DND-41 (cell line): ENCODE measurements around the gene DNMT1.

ENCODE experiments used
- ATAC-seq: fragments of 200-7000 bp; cut with Tn5 transposase; 3 replicates; pipeline ENCODE4 v1.9.1; 2021; ENCODE audit warnings: low read depth; ENCODE audit not compliant: insufficient read depth
- DNase-seq: peaks from one replicate; pipeline ENCODE4 v3.0.0-alpha.2; 2020
- H2AFZ ChIP-seq: 2 replicates; pipeline ENCODE4 v1.6.0; 2012; ENCODE audit warnings: low read depth, low read length
- H3K27ac ChIP-seq: 2 replicates; pipeline ENCODE4 v1.5.1; 2012; ENCODE audit warnings: low read length, inconsistent platforms
- H3K27me3 ChIP-seq: fragments of 200-600 bp; sonication (generic); 2 replicates; pipeline ENCODE4 v1.6.0; 2012; ENCODE audit warnings: low read length, mild to moderate bottlenecking, inconsistent platforms; ENCODE audit not compliant: insufficient read depth, poor library complexity
- H3K36me3 ChIP-seq: 2 replicates; pipeline ENCODE4 v1.5.1; 2012; ENCODE audit warnings: low read length, inconsistent platforms; ENCODE audit not compliant: insufficient read depth
- H3K4me1 ChIP-seq: 2 replicates; pipeline ENCODE4 v1.5.1; 2012; ENCODE audit warnings: mild to moderate bottlenecking, low read length; ENCODE audit not compliant: insufficient read depth
- H3K4me2 ChIP-seq: 2 replicates; pipeline ENCODE4 v1.6.0; 2012; ENCODE audit warnings: mild to moderate bottlenecking, moderate library complexity, low read length, inconsistent platforms; ENCODE audit not compliant: insufficient read depth
- H3K4me3 ChIP-seq, 2 experiments: fragments of 200-600 bp in 1 of 2; shearing (Covaris generic) in 1 of 2; 2 replicates each; pipeline ENCODE4 v1.5.1; 2012 to 2016; ENCODE audit warnings: inconsistent platforms in 2 of 2, low read length in 2 of 2, mild to moderate bottlenecking in 2 of 2, low read depth in 1 of 2, moderate library complexity in 1 of 2
- H3K79me2 ChIP-seq: 2 replicates; pipeline ENCODE4 v1.6.0; 2012; ENCODE audit warnings: low read length, inconsistent platforms; ENCODE audit not compliant: insufficient read depth
- H3K9ac ChIP-seq: 2 replicates; pipeline ENCODE4 v1.6.0; 2012; ENCODE audit warnings: low read depth, mild to moderate bottlenecking, inconsistent platforms, low read length, moderate library complexity
- H3K9me3 ChIP-seq: 2 replicates; pipeline ENCODE4 v1.5.1; 2012; ENCODE audit warnings: low read length, moderate library complexity, mild to moderate bottlenecking, inconsistent platforms; ENCODE audit not compliant: insufficient read depth, severe bottlenecking
- H4K20me1 ChIP-seq: 2 replicates; pipeline ENCODE4 v1.6.0; 2012; ENCODE audit warnings: low read length; ENCODE audit not compliant: insufficient read depth
- EZH2 ChIP-seq: IDR thresholded peaks from 3 replicates; pipeline ENCODE4 v1.6.1; 2012; ENCODE audit warnings: borderline replicate concordance, low read depth, mild to moderate bottlenecking, moderate library complexity, low read length, inconsistent platforms; ENCODE audit not compliant: severe bottlenecking
- TF ChIP-seq, protein P1 (sequence below): IDR thresholded peaks from 2 replicates; pipeline ENCODE4 v1.5.1; 2012; ENCODE audit warnings: borderline replicate concordance, low read length, moderate library complexity, mild to moderate bottlenecking; ENCODE audit not compliant: poor library complexity, severe bottlenecking; ENCODE audit errors: extremely low read depth

Gene DNMT1

GRCh38 chr19:10145031-10145430 is 49.7 kb downstream of the DNMT1 start:
- H3K4me2 ChIP-seq = no peak overlapping the region
- TF ChIP-seq, protein P1, sequence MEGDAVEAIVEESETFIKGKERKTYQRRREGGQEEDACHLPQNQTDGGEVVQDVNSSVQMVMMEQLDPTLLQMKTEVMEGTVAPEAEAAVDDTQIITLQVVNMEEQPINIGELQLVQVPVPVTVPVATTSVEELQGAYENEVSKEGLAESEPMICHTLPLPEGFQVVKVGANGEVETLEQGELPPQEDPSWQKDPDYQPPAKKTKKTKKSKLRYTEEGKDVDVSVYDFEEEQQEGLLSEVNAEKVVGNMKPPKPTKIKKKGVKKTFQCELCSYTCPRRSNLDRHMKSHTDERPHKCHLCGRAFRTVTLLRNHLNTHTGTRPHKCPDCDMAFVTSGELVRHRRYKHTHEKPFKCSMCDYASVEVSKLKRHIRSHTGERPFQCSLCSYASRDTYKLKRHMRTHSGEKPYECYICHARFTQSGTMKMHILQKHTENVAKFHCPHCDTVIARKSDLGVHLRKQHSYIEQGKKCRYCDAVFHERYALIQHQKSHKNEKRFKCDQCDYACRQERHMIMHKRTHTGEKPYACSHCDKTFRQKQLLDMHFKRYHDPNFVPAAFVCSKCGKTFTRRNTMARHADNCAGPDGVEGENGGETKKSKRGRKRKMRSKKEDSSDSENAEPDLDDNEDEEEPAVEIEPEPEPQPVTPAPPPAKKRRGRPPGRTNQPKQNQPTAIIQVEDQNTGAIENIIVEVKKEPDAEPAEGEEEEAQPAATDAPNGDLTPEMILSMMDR = no peak
- no peak for TF ChIP-seq EZH2
- H3K9me3 ChIP-seq = no peaks in the 10 kb centered on the region
- no peak overlapping the region for H3K9ac ChIP-seq
- no peak; the same call in 2 of the 3 replicates for ATAC-seq
- peaks cover 29% of the 10 kb centered on the region for H3K79me2 ChIP-seq
- peaks cover 52% of the 10 kb centered on the region for H4K20me1 ChIP-seq
- H3K27ac ChIP-seq = no peak overlapping the region
- no peaks in the 10 kb centered on the region for H3K27me3 ChIP-seq
- no peak for DNase-seq
- H3K36me3 ChIP-seq = peaks cover 94% of the 10 kb centered on the region
- no peak overlapping the region for H3K4me3 ChIP-seq
- no peaks in the 10 kb centered on the region for H3K4me1 ChIP-seq
- H2AFZ ChIP-seq = no peak overlapping the region

- Histone ChIP-seq H3K36me3 (peaks cover 94% of the 10 kb centered on the region), H3K4me1 (no peaks in the 10 kb centered on the region), H3K9me3 (no peaks in the 10 kb centered on the region), H4K20me1 (peaks cover 51% of the 10 kb centered on the region), H3K9ac (no peak overlapping the region), H2AFZ (no peak overlapping the region), H3K79me2 (peaks cover 22% of the 10 kb centered on the region), H3K27ac (no peak overlapping the region), H3K4me3 (no peak overlapping the region), H3K27me3 (no peaks in the 10 kb centered on the region), H3K4me2 (no peak overlapping the region)
- ATAC-seq (no peak), DNase-seq (no peak)
- no peak for TF ChIP-seq EZH2
- TF ChIP-seq, protein P1 = no peak
These were observed 50.4 kb downstream of the DNMT1 start for GRCh38 chr19:10144361-10144760.

DNA sequence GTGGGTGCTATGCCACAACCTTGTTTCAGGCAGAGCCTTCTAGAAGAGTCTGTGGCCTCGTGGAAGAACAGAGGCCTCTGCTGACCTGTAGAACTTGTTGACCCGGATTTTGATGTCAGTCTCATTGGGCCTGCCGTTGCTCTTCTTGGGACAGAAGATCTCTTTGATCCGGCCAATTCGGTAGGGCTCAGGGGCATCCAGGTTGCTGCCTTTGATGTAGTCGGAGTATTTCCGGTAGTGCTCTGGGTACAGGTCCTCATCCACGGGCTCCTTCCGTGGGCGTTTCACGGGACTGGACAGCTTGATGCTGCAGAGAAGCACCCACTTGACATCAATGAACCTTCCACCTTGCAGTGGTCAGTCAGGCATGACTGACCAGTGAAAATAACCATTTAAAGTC is 51.1 kb downstream of the DNMT1 start:
- Histone ChIP-seq H3K79me2 (peaks cover 18% of the 10 kb centered on the region), H4K20me1 (peaks cover 53% of the 10 kb centered on the region), H3K27ac (no peak overlapping the region), H3K4me3 (no peak overlapping the region), H3K9ac (no peak overlapping the region), H3K4me1 (no peaks in the 10 kb centered on the region), H3K27me3 (no peaks in the 10 kb centered on the region), H3K4me2 (no peak overlapping the region), H2AFZ (no peak overlapping the region), H3K36me3 (peaks cover 94% of the 10 kb centered on the region), H3K9me3 (no peaks in the 10 kb centered on the region)
- DNase-seq (no peak), ATAC-seq (no peak)
- TF ChIP-seq, protein P1 = no peak
- no peak for TF ChIP-seq EZH2

DNA sequence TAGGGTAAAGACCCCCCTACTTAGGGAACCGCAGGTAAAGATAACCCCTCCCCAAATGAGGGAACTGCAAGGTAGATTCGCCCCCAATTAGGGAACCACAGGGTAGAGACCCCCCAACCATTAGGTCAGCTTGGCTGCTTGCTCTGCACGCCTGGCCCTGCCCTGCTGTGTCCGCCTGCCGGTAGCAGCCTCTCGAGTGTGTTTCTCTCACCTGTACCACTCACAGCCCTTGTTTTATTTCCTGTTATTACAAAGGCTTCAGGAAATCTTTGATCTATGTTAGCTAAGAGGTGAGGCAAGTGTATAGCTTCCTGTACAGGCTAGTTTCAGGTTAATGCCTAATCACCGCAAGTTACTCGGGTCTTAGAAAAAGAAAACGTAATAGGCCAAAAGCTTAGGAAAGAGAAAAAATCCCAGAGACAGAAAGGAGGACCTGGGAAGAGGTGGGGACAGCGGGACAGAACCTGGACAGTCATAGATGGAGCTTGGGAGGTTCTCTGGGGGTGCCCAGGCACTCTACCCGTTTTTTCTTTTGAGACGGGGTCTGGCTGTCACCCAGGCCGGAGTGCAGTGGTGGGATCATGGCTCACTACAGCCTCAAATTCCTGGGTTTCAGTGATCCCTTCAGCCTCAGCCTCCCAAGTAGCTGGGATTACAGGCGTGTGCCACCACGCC is 51.9 kb downstream of the DNMT1 start:
- Histone ChIP-seq H3K4me2 (no peak overlapping the region), H4K20me1 (peaks cover 58% of the 10 kb centered on the region), H3K27ac (no peak overlapping the region), H3K9ac (no peak overlapping the region), H3K27me3 (no peaks in the 10 kb centered on the region), H3K79me2 (peaks cover 15% of the 10 kb centered on the region), H3K9me3 (no peaks in the 10 kb centered on the region), H2AFZ (no peak overlapping the region), H3K4me1 (no peaks in the 10 kb centered on the region), H3K4me3 (no peak overlapping the region), H3K36me3 (peaks cover 99% of the 10 kb centered on the region)
- no peak; the same call in 2 of the 3 replicates for ATAC-seq
- no peak for DNase-seq
- TF ChIP-seq, protein P1 = no peak
- no peak for TF ChIP-seq EZH2
